ENCODE data around the gene SLC1A7. TPM values are rescaled to one million over a fixed set of nuclear protein-coding genes. Genes with fewer than 3 reads are reported as not detected.

Gene SLC1A7
- polyA plus RNA-seq, 2 of the 4 experiments (the other 2 are of a cell fraction) = 0.04 to 0.12 TPM

- H3K9me3 ChIP-seq = no peaks in the 10 kb centered on the region
- DNase-seq (ENCODE audit: low read depth in 1 of 2, low spot score in 1 of 2) (no peak), FAIRE-seq (no peak), ATAC-seq (no peak)
- TF ChIP-seq MAFK (IDR thresholded peaks at IDR 0.05; ENCODE audit: partially characterized antibody) = no peak
- TF ChIP-seq HOXB5 (CRISPR knock-in tag; IDR thresholded peaks at IDR 0.05) = no peak
- no peak for TF ChIP-seq JUNB (IDR thresholded peaks at IDR 0.05)
- TF ChIP-seq EHMT2 (IDR thresholded peaks at IDR 0.05; ENCODE audit: low read depth) = no peak
- TF ChIP-seq POLR2AphosphoS2 (conservative IDR thresholded peaks at IDR 0.05; ENCODE audit: low read length) = no peak
- no peak for TF ChIP-seq ZC3H11A (IDR thresholded peaks at IDR 0.05)
- no peak for TF ChIP-seq HDAC2 (IDR thresholded peaks at IDR 0.05)
- no peak for TF ChIP-seq MAZ (IDR thresholded peaks at IDR 0.05; ENCODE audit: borderline replicate concordance, low read depth, low read length)
- no peak for TF ChIP-seq CHD4 (IDR thresholded peaks at IDR 0.05; ENCODE audit: borderline replicate concordance)
- TF ChIP-seq CBX8 (IDR thresholded peaks at IDR 0.05) = no peak
- TF ChIP-seq RCOR1 (IDR thresholded peaks at IDR 0.05; ENCODE audit: low read depth, low read length) = no peak
- no peak for TF ChIP-seq HEYL (CRISPR knock-in tag; IDR thresholded peaks at IDR 0.05)
- no peak for TF ChIP-seq JUN (IDR thresholded peaks at IDR 0.05)
- TF ChIP-seq MAX (IDR thresholded peaks at IDR 0.05) = no peak
- TF ChIP-seq GATA3 (IDR thresholded peaks at IDR 0.05; ENCODE audit: borderline replicate concordance) = no peak
- 82% methylated on average over 1 of the region's 1 CpG for whole genome bisulfite sequencing (ENCODE audit: missing lambda C conversion rate)
- H3K4me3 ChIP-seq = no peak overlapping the region
- ChIA-PET CTCF (interaction anchor here (0.9 to 1.4 kb wide), 3 partner anchors 13 to 237 kb away, joined by 3 read pairs; partner anchors contain the start of gene ECHDC2), POLR2A (no interaction called here)
- no peak overlapping the region for H3K27ac ChIP-seq
- H3K4me2 ChIP-seq = no peak overlapping the region
- peaks cover 17% of the 10 kb centered on the region for H3K4me1 ChIP-seq
Observed at GRCh38 chr1:53158900-53159299, 16.5 kb upstream of the SLC1A7 start.

GRCh38 chr1:53156783-53157182 lies 14.3 kb upstream of the SLC1A7 start:
- Histone ChIP-seq H3K27ac (no peak overlapping the region), H3K9me3 (no peaks in the 10 kb centered on the region), H3K4me2 (no peak overlapping the region), H3K4me1 (peaks cover 8% of the 10 kb centered on the region; the same call in 1 of the 3 replicates), H3K4me3 (no peak overlapping the region)
- ChIA-PET CTCF (interaction anchor here (1.1 kb wide), 3 partner anchors 10 to 234 kb away, joined by 3 to 5 read pairs (median 3); no protein-coding TSS in a partner anchor), POLR2A (no interaction called here)
- ATAC-seq (no peak), FAIRE-seq (no peak), DNase-seq (ENCODE audit: low read depth in 1 of 2, low spot score in 1 of 2) (no peak)
- 68% methylated on average over 3 of the region's 3 CpGs for WGBS (ENCODE audit: missing lambda C conversion rate)
- no peak for TF ChIP-seq SREBF2 (IDR thresholded peaks at IDR 0.05)
- no peak for TF ChIP-seq HOXA7 (CRISPR knock-in tag; IDR thresholded peaks at IDR 0.05)
- no peak for TF ChIP-seq HMGXB4 (CRISPR knock-in tag; IDR thresholded peaks at IDR 0.05; ENCODE audit: borderline replicate concordance)
- no peak for TF ChIP-seq POLR2AphosphoS2 (conservative IDR thresholded peaks at IDR 0.05; ENCODE audit: low read length)
- TF ChIP-seq PHF8 (IDR thresholded peaks at IDR 0.05; ENCODE audit: borderline replicate concordance, low read depth) = no peak
- no peak for TF ChIP-seq ZC3H11A (IDR thresholded peaks at IDR 0.05)
- TF ChIP-seq MAX (IDR thresholded peaks at IDR 0.05) = no peak
- TF ChIP-seq JUN (IDR thresholded peaks at IDR 0.05) = no peak
- TF ChIP-seq NR3C1 (IDR thresholded peaks at IDR 0.05) = no peak
- no peak for TF ChIP-seq NPAS2 (CRISPR knock-in tag; IDR thresholded peaks at IDR 0.05; ENCODE audit: borderline replicate concordance)
- no peak for TF ChIP-seq HES2 (IDR thresholded peaks at IDR 0.05)

GRCh38 chr1:53155945-53156344 lies 13.5 kb upstream of the SLC1A7 start:
- no peak for FAIRE-seq
- CTCF ChIA-PET = interaction anchor here (1.0 to 1.1 kb wide), 2 partner anchors 10 to 17 kb away, joined by 3 read pairs; no protein-coding TSS in a partner anchor

More at GRCh38 chr1:53155945-53156344, 13.5 kb upstream of the SLC1A7 start:
- ATAC-seq = no peak
- POLR2A ChIA-PET = no interaction called here
- no peak overlapping the region for H3K27ac ChIP-seq
- H3K4me2 ChIP-seq = no peak overlapping the region
- WGBS (ENCODE audit: missing lambda C conversion rate) = 90% methylated on average over 7 of the region's 7 CpGs
- H3K4me1 ChIP-seq = peaks cover 8% of the 10 kb centered on the region; the same call in 1 of the 3 replicates
- no peaks in the 10 kb centered on the region for H3K9me3 ChIP-seq
- TF ChIP-seq FOXS1 (CRISPR knock-in tag; IDR thresholded peaks at IDR 0.05) (no peak), ZC3H11A (IDR thresholded peaks at IDR 0.05) (no peak), USF2 (IDR thresholded peaks at IDR 0.05) (no peak), ELK1 (IDR thresholded peaks at IDR 0.05; ENCODE audit: low read depth, low read length) (no peak)
- no peak overlapping the region for H3K4me3 ChIP-seq
- no peak for DNase-seq (ENCODE audit: low read depth in 1 of 2, low spot score in 1 of 2)

All from A549 (cell line).